ENCODE results near the gene NANS. TPM values are rescaled to one million over a fixed set of nuclear protein-coding genes. Genes with fewer than 3 reads are reported as not detected.

Gene NANS
- total RNA-seq, 3 donors from 2014 or later = 119 to 342 (median 206) TPM

- DNase-seq (no peak), ATAC-seq (no peak)
- no peak for TF ChIP-seq CTCF (IDR thresholded peaks at IDR 0.05)
- no peak overlapping the region for H3K4me3 ChIP-seq
- H3K9me3 ChIP-seq = no peaks in the 10 kb centered on the region
- H3K4me1 ChIP-seq (ENCODE audit: low read depth) = no peaks in the 10 kb centered on the region
- intact Hi-C loops (cut with DNase I, micrococcal nuclease) = no loop called here
- H3K36me3 ChIP-seq (ENCODE audit: low read depth) = no peaks in the 10 kb centered on the region
Observed at GRCh38 chr9:98132158-98132557, 75.6 kb downstream of the NANS start.

Other genes with a start within 250 kb of the NANS start
- not detected for gene FOXE1, start 203.5 kb upstream of the NANS start, total RNA-seq
- 10 to 100 TPM; 14.9 to 15.3 (median 14.9) TPM for gene TRMO, start 134.2 kb upstream of the NANS start, total RNA-seq
- not detected for gene HEMGN, start 118.6 kb upstream of the NANS start, total RNA-seq
- gene ANP32B, start 73.4 kb upstream of the NANS start, total RNA-seq = 100 to 1,000 TPM; 121 to 129 (median 125) TPM
- gene TRIM14, start 62.5 kb downstream of the NANS start, total RNA-seq = 10 to 100 TPM; 44.9 to 67.2 (median 55.6) TPM
- 10 to 100 TPM; 25.8 to 56.1 (median 45.0) TPM for gene CORO2A, start 135.9 kb downstream of the NANS start, total RNA-seq
- gene TBC1D2, start 198.9 kb downstream of the NANS start, total RNA-seq = 10 to 100 TPM; 19.5 to 33.5 (median 26.9) TPM